Keratinocyte (primary cell): ENCODE measurements around the gene HSH2D. TPM values are rescaled to one million over a fixed set of nuclear protein-coding genes. Genes with fewer than 3 reads are reported as not detected.
A peak's percentile ranks its signal among the peaks of the same experiment; 100 is the strongest.

ENCODE experiments used
- DNase-seq: peaks from one replicate; pipeline ENCODE4 v3.0.0-alpha.2; 2011; ENCODE audit warnings: low read depth, missing footprints, low spot score
- FAIRE-seq: peaks from 2 replicates; lab custom pipeline; 2011; peaks lifted over from hg19 to GRCh38; lab: Jason Lieb, UNC
- H2AFZ ChIP-seq: 2 replicates; pipeline ENCODE4 v1.6.0; 2012; ENCODE audit warnings: low read length, control low read depth, inconsistent platforms; ENCODE audit not compliant: control insufficient read depth
- H3K27ac ChIP-seq: 2 replicates; pipeline ENCODE4 v1.5.1; 2011; ENCODE audit warnings: low read length; ENCODE audit not compliant: control insufficient read depth, insufficient read depth
- H3K27me3 ChIP-seq: 3 replicates; pipeline ENCODE4 v1.6.0; 2011; ENCODE audit warnings: low read length; ENCODE audit not compliant: control insufficient read depth, insufficient read depth; ENCODE audit errors: extremely low read depth
- H3K36me3 ChIP-seq, 2 experiments: 2 replicates in 1 of 2; 3 replicates in 1 of 2; pipeline ENCODE4 v1.5.1; 2011; ENCODE audit warnings: low read length in 2 of 2, mild to moderate bottlenecking in 1 of 2; ENCODE audit not compliant: control insufficient read depth in 2 of 2, insufficient read depth in 2 of 2; ENCODE audit errors: extremely low read depth in 1 of 2
- H3K4me1 ChIP-seq: 3 replicates; pipeline ENCODE4 v1.5.1; 2011; ENCODE audit warnings: low read length; ENCODE audit not compliant: control insufficient read depth, insufficient read depth; ENCODE audit errors: extremely low read depth
- H3K4me2 ChIP-seq: 3 replicates; pipeline ENCODE4 v1.6.0; 2011; ENCODE audit warnings: low read depth, low read length; ENCODE audit not compliant: control insufficient read depth, insufficient read depth; ENCODE audit errors: extremely low read depth
- H3K4me3 ChIP-seq, 3 experiments: fragments of 200-600 bp in 1 of 3; sonication (generic) in 1 of 3; 2 replicates in 2 of 3; 3 replicates in 1 of 3; pipeline ENCODE4 v1.5.1; 2011 to 2016; ENCODE audit warnings: low read length in 3 of 3, mild to moderate bottlenecking in 3 of 3, control low read depth in 2 of 3, inconsistent platforms in 1 of 3, low read depth in 1 of 3, mixed read lengths in 1 of 3, mixed run types in 1 of 3, moderate library complexity in 1 of 3; ENCODE audit not compliant: control insufficient read depth in 2 of 3, insufficient read depth in 2 of 3; ENCODE audit errors: extremely low read depth in 1 of 3
- H3K79me2 ChIP-seq: 2 replicates; pipeline ENCODE4 v1.6.0; 2012; ENCODE audit warnings: low read length; ENCODE audit not compliant: control insufficient read depth, insufficient read depth
- H3K9ac ChIP-seq: 3 replicates; pipeline ENCODE4 v1.6.0; 2011; ENCODE audit warnings: low read length; ENCODE audit not compliant: control insufficient read depth, insufficient read depth; ENCODE audit errors: extremely low read depth
- H3K9me1 ChIP-seq: 3 replicates; pipeline ENCODE4 v1.6.0; 2011; ENCODE audit warnings: low read length; ENCODE audit not compliant: control insufficient read depth, insufficient read depth; ENCODE audit errors: extremely low read depth
- H3K9me3 ChIP-seq: 2 replicates; pipeline ENCODE4 v1.5.1; 2012; ENCODE audit warnings: low read depth, low read length; ENCODE audit not compliant: control insufficient read depth
- H4K20me1 ChIP-seq: 3 replicates; pipeline ENCODE4 v1.6.0; 2011; ENCODE audit warnings: low read length; ENCODE audit not compliant: control insufficient read depth, insufficient read depth; ENCODE audit errors: extremely low read depth
- CTCF ChIP-seq, 3 experiments: IDR thresholded peaks in 1 of 3; conservative IDR thresholded peaks in 1 of 3; optimal IDR thresholded peaks in 1 of 3; 2 replicates in 2 of 3; 3 replicates in 1 of 3; pipeline versions ENCODE3 to v1.5.1; 2011; ENCODE audit warnings: low read length in 3 of 3, mild to moderate bottlenecking in 3 of 3, moderate library complexity in 2 of 3, control low read depth in 1 of 3, inconsistent platforms in 1 of 3; ENCODE audit not compliant: insufficient read depth in 2 of 3; ENCODE audit errors: extremely low read depth in 1 of 3
- EZH2 ChIP-seq: IDR thresholded peaks from one replicate; pipeline ENCODE4 v1.6.1; 2012; ENCODE audit warnings: inconsistent platforms, mild to moderate bottlenecking, low read length, moderate library complexity
- dilution Hi-C: fragments of 300-500 bp; cut with MboI; formaldehyde crosslinking; loops from one replicate; pipeline ENCODE4 v1.7.0; 2020; ENCODE audit warnings: low sequenced_read_pairs; ENCODE audit not compliant: extremely low pct_ligation_motif_present
- polyA plus RNA-seq, 5 experiments: library from polyadenylated mRNA; depleted of rRNA in 3 of 5; stranded (reverse) in 3 of 5; stranded (forward) in 1 of 5; unstranded in 1 of 5; fragments of >200 nt; gene quantifications; 1 replicate in 1 of 5; 2 replicates in 3 of 5; 3 replicates in 1 of 5; pipeline versions ENCODE4 v1.2.1 to v1.2.3, GENCODE V29; 2011 to 2012; ENCODE audit warnings: missing spikeins in 2 of 5, low read depth in 1 of 5, low replicate concordance in 1 of 5

The HSH2D gene
- polyA plus RNA-seq, 1 donor (not counting 4 experiments of a cell fraction or from before 2014, with no cell fraction given), result 1.1 TPM

GRCh38 chr19:16159655-16160054 lies 16.2 kb downstream of the HSH2D start:
- dilution Hi-C loops, result no loop called here
- Histone ChIP-seq H2AFZ (no peak overlapping the region), H3K4me2 (no peak overlapping the region), H3K9me3 (no peaks in the 10 kb centered on the region), H3K9ac (no peak overlapping the region), H3K27ac (no peak overlapping the region), H4K20me1 (no peaks in the 10 kb centered on the region), H3K4me1 (peaks cover 11% of the 10 kb centered on the region), H3K9me1 (no peaks in the 10 kb centered on the region), H3K27me3 (no peaks in the 10 kb centered on the region), H3K36me3 (no peaks in the 10 kb centered on the region), H3K4me3 (no peak overlapping the region), H3K79me2 (no peaks in the 10 kb centered on the region)
- DNase-seq, result no peak
- TF ChIP-seq EZH2 (no peak), CTCF (optimal IDR thresholded peaks at IDR 0.05 in 1 of 3, IDR thresholded peaks at IDR 0.05 in 1 of 3, conservative IDR thresholded peaks at IDR 0.05 in 1 of 3; ENCODE audit: extremely low read depth in 1 of 3, insufficient read depth in 2 of 3, low read length in 3 of 3) (no peak)
- no peak for FAIRE-seq

GRCh38 chr19:16160445-16160942 lies 17.0 kb downstream of the HSH2D start:
- peak overlapping the region; percentile 71 for H3K4me2 ChIP-seq
- DNase-seq (no peak), FAIRE-seq (no peak)
- TF ChIP-seq EZH2, result no peak
- no peak for TF ChIP-seq CTCF (optimal IDR thresholded peaks at IDR 0.05 in 1 of 3, IDR thresholded peaks at IDR 0.05 in 1 of 3, conservative IDR thresholded peaks at IDR 0.05 in 1 of 3; ENCODE audit: extremely low read depth in 1 of 3, insufficient read depth in 2 of 3, low read length in 3 of 3)
- H3K27ac ChIP-seq, result no peak overlapping the region
- H3K79me2 ChIP-seq, result no peaks in the 10 kb centered on the region
- H2AFZ ChIP-seq, result no peak overlapping the region
- no peaks in the 10 kb centered on the region for H4K20me1 ChIP-seq
- dilution Hi-C loops, result no loop called here
- H3K9ac ChIP-seq, result no peak overlapping the region
- H3K9me1 ChIP-seq, result no peaks in the 10 kb centered on the region
- H3K27me3 ChIP-seq, result no peaks in the 10 kb centered on the region
- H3K4me3 ChIP-seq, result no peak overlapping the region
- H3K36me3 ChIP-seq, result no peaks in the 10 kb centered on the region
- H3K9me3 ChIP-seq, result no peaks in the 10 kb centered on the region
- peaks cover 11% of the 10 kb centered on the region for H3K4me1 ChIP-seq
